Astrocyte of the cerebellum (primary cell): ENCODE measurements around the gene B4GALT5.

Experiments used
- DNase-seq: peaks from one replicate; pipeline ENCODE4 v3.0.0-alpha.2; 2011; ENCODE audit warnings: low read depth
- H3K4me3 ChIP-seq: 2 replicates; pipeline ENCODE4 v1.5.1; 2011; ENCODE audit warnings: mild to moderate bottlenecking, low read depth, low read length, moderate library complexity
- in situ Hi-C: cut with HindIII; loops from 2 replicates; pipeline ENCODE4 v1.10.0; 2017; ENCODE audit warnings: low sequenced_read_pairs
- TF ChIP-seq, protein P1 (sequence below): IDR thresholded peaks from 2 replicates; pipeline ENCODE4 v1.5.1; 2012; ENCODE audit warnings: low read length, low read depth, moderate library complexity, mild to moderate bottlenecking; ENCODE audit errors: missing control alignments

Gene B4GALT5

DNA sequence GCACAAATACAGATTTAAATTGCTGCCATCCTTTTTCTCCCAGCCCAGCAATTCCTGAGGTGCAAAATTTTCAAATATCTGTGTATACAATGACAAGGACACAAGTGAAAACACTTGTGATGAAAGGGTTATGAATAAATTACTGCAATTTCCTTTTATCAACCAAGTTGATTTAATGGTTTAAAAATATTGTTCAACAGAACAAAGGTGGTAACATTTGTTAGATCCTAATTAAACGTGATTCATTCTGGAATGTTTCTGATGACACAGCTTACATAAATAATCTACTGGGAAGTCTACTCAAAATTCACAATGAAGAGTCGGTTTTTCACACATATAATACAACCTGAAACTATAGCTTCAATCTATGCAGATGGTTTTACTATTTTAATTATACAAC is 17.1 kb downstream of the B4GALT5 start:
- in situ Hi-C loops: no loop called here
- no peak overlapping the region for H3K4me3 ChIP-seq
- DNase-seq: no peak
- TF ChIP-seq, protein P1, sequence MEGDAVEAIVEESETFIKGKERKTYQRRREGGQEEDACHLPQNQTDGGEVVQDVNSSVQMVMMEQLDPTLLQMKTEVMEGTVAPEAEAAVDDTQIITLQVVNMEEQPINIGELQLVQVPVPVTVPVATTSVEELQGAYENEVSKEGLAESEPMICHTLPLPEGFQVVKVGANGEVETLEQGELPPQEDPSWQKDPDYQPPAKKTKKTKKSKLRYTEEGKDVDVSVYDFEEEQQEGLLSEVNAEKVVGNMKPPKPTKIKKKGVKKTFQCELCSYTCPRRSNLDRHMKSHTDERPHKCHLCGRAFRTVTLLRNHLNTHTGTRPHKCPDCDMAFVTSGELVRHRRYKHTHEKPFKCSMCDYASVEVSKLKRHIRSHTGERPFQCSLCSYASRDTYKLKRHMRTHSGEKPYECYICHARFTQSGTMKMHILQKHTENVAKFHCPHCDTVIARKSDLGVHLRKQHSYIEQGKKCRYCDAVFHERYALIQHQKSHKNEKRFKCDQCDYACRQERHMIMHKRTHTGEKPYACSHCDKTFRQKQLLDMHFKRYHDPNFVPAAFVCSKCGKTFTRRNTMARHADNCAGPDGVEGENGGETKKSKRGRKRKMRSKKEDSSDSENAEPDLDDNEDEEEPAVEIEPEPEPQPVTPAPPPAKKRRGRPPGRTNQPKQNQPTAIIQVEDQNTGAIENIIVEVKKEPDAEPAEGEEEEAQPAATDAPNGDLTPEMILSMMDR: no peak

DNA sequence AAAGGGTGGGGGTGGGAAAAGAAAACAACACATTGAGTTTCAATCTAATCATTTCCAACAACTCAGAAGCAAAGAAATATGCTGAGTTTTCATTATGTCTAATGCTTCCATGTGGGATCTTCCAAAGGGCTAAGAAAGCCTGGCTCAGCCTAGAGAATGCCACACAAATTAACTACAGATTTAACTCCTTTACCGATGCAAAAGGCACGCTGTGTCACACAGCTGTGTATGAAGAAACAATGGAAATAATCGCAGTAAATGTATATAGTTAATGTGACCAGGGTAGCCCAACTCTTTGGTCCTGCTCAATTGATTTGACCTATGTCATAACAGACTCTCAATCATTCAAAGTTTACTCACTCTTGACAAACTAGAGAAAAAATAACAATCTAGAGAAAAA is 17.8 kb downstream of the B4GALT5 start:
- TF ChIP-seq, protein P1: no peak
- in situ Hi-C loops: no loop called here
- H3K4me3 ChIP-seq: no peak overlapping the region
- no peak for DNase-seq

DNA sequence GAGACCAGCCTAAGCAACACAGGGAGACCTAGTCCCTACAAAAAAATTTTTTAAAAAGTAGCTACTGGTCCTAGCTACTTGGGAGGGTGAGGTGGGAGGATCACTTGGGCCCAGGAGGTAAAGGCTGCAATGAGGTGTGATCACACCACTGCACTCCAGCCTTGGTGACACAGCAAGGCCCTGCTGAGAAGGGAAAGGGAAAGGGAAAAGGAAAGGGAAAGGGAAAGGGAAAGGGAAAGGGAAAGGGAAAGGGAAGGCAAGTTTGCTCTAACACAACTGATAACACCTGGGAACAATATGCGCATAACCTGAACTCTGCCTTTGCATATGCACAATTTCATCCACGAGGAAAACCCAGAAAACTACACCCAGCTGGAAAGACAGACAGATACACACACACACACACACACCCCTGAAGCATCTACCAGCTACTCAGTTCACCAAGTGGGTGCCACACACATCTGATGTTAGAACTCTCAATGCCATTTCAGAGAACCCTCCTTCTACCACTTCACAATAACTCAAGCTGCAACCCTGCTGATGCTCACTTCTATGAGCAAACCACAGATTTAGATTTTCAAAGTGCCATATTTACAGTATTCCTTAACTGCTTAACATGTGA is 19.1 kb downstream of the B4GALT5 start:
- TF ChIP-seq, protein P1: no peak
- in situ Hi-C loops: no loop called here

DNA sequence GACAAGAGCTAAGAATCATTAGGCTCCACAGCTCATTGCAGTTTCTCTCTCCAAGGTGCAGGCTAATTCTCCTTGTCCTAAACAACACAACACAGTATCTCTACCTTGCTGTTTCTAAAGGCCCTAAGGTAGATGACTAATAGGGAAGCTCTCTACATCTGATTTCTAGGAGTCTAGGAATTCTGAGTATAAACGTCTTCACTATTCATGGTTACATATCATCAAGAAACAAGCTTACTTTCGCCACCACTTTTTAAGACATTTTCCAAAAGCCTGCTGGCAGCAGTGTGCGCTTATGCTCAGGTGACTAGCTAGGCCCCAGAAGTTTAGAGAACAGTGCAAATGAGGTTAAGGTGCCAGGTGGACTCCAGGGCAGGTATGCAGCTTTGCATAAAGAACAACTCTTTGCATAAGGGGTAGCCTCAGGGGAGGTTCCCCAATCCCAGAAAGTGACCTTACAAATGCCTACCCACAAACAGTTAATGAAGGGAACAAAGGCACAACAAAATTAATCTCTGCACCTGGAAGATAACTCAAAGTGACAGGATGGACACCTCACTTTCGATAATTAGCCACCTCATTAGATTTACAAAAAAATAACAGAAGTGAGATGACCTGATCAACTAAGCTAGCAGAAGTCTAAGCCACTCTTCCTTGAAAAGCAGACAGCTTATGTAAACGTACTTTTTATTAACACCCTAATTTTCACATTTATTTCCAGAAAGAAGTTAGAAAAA is 20.1 kb downstream of the B4GALT5 start:
- in situ Hi-C loops: no loop called here
- DNase-seq: no peak
- TF ChIP-seq, protein P1: no peak
- no peak overlapping the region for H3K4me3 ChIP-seq

More for the DNA sequence above, 19.1 kb downstream of the B4GALT5 start:
- no peak overlapping the region for H3K4me3 ChIP-seq
- no peak for DNase-seq

DNA sequence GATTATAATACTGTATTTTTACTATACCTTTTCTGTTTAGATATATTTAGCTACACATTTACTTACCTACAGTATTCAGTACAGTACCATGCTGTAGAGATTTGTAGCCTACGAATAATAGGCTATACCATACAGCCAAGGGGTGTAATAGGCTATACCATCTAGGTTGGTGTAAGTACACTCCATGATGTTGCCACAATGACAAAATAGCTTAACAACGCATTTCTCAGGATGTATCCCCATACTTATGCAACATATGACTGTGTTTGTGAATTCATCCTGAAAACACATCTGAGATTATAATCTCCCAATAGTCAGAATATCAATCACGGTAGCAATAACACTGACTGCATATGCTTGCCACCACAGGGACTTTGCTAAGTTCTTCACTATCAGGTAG is 20.7 kb downstream of the B4GALT5 start:
- in situ Hi-C loops: no loop called here
- no peak overlapping the region for H3K4me3 ChIP-seq
- DNase-seq: no peak
- TF ChIP-seq, protein P1: no peak

DNA sequence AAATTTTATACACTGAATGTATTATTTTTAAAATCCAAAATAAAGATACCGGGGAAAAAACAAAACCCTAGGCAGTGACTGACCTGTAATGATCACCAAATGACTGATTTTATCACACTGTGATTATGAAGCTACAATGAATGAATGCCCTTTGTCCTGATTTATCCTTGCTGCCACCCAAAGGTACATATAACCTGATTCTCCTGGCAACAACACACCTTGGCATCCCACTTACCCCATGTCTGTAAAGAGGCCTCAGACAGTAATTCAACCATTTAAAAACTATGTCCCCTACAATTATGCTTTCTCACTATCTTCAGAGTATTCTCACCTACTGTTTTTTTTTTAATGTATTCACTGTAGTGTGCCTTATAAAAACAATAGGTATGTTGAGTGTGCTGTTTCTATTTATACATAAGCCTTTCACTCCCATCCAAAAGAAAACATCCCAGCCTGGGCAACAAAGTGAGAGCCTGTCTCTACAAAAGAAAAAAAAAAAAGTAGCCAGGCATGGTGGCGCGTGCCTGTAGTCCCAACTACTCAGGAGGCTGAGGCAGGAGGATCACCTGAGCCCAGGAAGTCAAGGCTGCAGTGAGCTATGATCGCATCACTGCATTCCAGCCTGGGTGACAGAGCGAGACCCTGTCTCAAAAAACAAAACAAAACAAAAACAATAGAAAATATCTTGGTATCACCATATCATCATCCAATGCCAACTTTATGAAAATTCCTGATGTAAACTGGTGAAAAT is 21.7 kb downstream of the B4GALT5 start:
- TF ChIP-seq, protein P1: no peak
- no peak for DNase-seq
- in situ Hi-C loops: no loop called here
- no peak overlapping the region for H3K4me3 ChIP-seq
